Tibial artery (tissue), 4 donors: Measurements from ENCODE around the gene DISC1.

ENCODE experiments used
- DNase-seq, 2 donors: peaks; one replicate each; pipeline ENCODE4 v3.0.0-alpha.2; 2019
- H3K27ac ChIP-seq, 2 donors: fragments of 200-600 bp; sonication (generic) in 1 of 2; 1 replicate in 1 of 2; 2 replicates in 1 of 2; pipeline ENCODE4 v1.5.1; 2018 to 2019; ENCODE audit warnings: mild to moderate bottlenecking in 1 of 2
- H3K27me3 ChIP-seq, 2 donors: fragments of 200-600 bp; sonication (generic) in 1 of 2; one replicate each; pipeline versions ENCODE4 v1.5.1 to v1.6.0; 2016 to 2019
- H3K36me3 ChIP-seq, 3 donors: fragments of 200-600 bp; sonication (generic) in 2 of 3; one replicate each; pipeline ENCODE4 v1.5.1; 2016 to 2019; ENCODE audit warnings: mild to moderate bottlenecking in 2 of 3
- H3K4me1 ChIP-seq, 4 donors: fragments of 200-600 bp; sonication (generic) in 2 of 4; 1 replicate in 3 of 4; 2 replicates in 1 of 4; pipeline ENCODE4 v1.5.1; 2016 to 2019
- H3K4me3 ChIP-seq, 2 donors: fragments of 200-600 bp; sonication (generic) in 1 of 2; 1 replicate in 1 of 2; 2 replicates in 1 of 2; pipeline ENCODE4 v1.5.1; 2018 to 2019; ENCODE audit warnings: mild to moderate bottlenecking in 2 of 2
- H3K9me3 ChIP-seq, 3 donors: fragments of 200-600 bp; sonication (generic) in 1 of 3; one replicate each; pipeline ENCODE4 v1.5.1; 2016 to 2019
- CTCF ChIP-seq, 2 experiments: fragments of 200-600 bp in 1 of 2; fragments of 450-650 bp in 1 of 2; IDR thresholded peaks; one replicate each; pipeline ENCODE4 v1.5.1; 2017 to 2019; ENCODE audit warnings: antibody characterized with exemption in 2 of 2, mild to moderate bottlenecking in 1 of 2, moderate library complexity in 1 of 2
- intact Hi-C: fragments of 100-400 bp; cut with DNase I; formaldehyde crosslinking; loops from one replicate; pipeline ENCODE4 v1.15.0; 2023; ENCODE audit warnings: low total_unique reads

The DISC1 gene

GRCh38 chr1:231799363-231799986 is 172.9 kb downstream of the DISC1 start:
- Histone ChIP-seq H3K4me3 (no peak overlapping the region), H3K4me1 (no peaks in the 10 kb centered on the region), H3K27me3 (no peaks in the 10 kb centered on the region), H3K9me3 (no peaks in the 10 kb centered on the region), H3K36me3 (no peaks in the 10 kb centered on the region), H3K27ac (no peak overlapping the region)
- intact Hi-C loops: no loop called here
- no peak for TF ChIP-seq CTCF (IDR thresholded peaks at IDR 0.05)
- DNase-seq: no peak

- intact Hi-C loops: no loop called here
- no peak for TF ChIP-seq CTCF (IDR thresholded peaks at IDR 0.05)
Measured at GRCh38 chr1:231800108-231800507, 173.5 kb downstream of the DISC1 start.

GRCh38 chr1:231801042-231801585 is 174.5 kb downstream of the DISC1 start:
- DNase-seq: no peak
- no peaks in the 10 kb centered on the region for H3K27me3 ChIP-seq
- no peaks in the 10 kb centered on the region for H3K9me3 ChIP-seq
- no peaks in the 10 kb centered on the region for H3K4me1 ChIP-seq
- TF ChIP-seq CTCF (IDR thresholded peaks at IDR 0.05): no peak
- H3K4me3 ChIP-seq: no peak overlapping the region
- H3K36me3 ChIP-seq: no peaks in the 10 kb centered on the region
- H3K27ac ChIP-seq: no peak overlapping the region
- intact Hi-C loops: no loop called here

More at GRCh38 chr1:231800108-231800507, 173.5 kb downstream of the DISC1 start:
- H3K27me3 ChIP-seq: no peaks in the 10 kb centered on the region
- H3K4me3 ChIP-seq: no peak overlapping the region
- no peaks in the 10 kb centered on the region for H3K9me3 ChIP-seq
- H3K4me1 ChIP-seq: no peaks in the 10 kb centered on the region
- no peak for DNase-seq
- H3K36me3 ChIP-seq: no peaks in the 10 kb centered on the region
- no peak overlapping the region for H3K27ac ChIP-seq

GRCh38 chr1:231803353-231803752 is 176.8 kb downstream of the DISC1 start:
- no peaks in the 10 kb centered on the region for H3K9me3 ChIP-seq
- intact Hi-C loops: no loop called here
- TF ChIP-seq CTCF (IDR thresholded peaks at IDR 0.05): no peak
- no peaks in the 10 kb centered on the region for H3K36me3 ChIP-seq
- H3K4me1 ChIP-seq: no peaks in the 10 kb centered on the region
- no peaks in the 10 kb centered on the region for H3K27me3 ChIP-seq
- no peak overlapping the region for H3K4me3 ChIP-seq
- DNase-seq: peak in 1 of 2 donors; percentile 64
- H3K27ac ChIP-seq: no peak overlapping the region

GRCh38 chr1:231806623-231807495 is 180.3 kb downstream of the DISC1 start:
- peak in 1 of 2 donors; percentile 31 for DNase-seq
- no peaks in the 10 kb centered on the region for H3K4me1 ChIP-seq
- no peak overlapping the region for H3K27ac ChIP-seq
- H3K27me3 ChIP-seq: no peaks in the 10 kb centered on the region
- intact Hi-C loops: no loop called here
- no peak overlapping the region for H3K4me3 ChIP-seq
- no peaks in the 10 kb centered on the region for H3K36me3 ChIP-seq
- no peak for TF ChIP-seq CTCF (IDR thresholded peaks at IDR 0.05)
- no peaks in the 10 kb centered on the region for H3K9me3 ChIP-seq
